Measurements from ENCODE around the gene TBKBP1.
"Not testable (repeated sequence)": the region's sequence is repeated elsewhere in the genome, so short reads cannot be mapped to it uniquely, and the experiment has no call there.

TBKBP1 gene

DNA sequence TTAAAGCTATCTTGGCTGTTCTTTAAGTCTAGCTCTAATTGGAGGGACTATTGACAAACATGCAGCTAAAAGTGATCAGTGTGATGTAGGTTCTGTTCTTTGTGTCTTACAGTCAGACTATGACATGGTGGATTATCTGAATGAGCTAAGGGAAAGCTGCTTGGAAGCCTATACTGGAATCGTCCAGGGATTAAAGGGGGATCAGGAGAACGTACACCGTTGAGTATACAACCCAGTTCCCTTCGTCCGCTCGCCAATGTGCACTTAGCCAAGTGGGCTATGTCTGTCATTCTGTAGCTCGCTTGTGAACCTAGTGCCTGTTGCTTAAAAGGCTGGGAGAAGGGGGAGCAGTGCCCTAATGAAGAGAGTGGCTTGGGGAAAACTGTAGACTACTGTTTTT lies 15.8 kb upstream of the TBKBP1 start:
- no peak overlapping the region for H3K4me3 ChIP-seq (ENCODE audit: low read depth, low read length)
- TF ChIP-seq, protein P1, sequence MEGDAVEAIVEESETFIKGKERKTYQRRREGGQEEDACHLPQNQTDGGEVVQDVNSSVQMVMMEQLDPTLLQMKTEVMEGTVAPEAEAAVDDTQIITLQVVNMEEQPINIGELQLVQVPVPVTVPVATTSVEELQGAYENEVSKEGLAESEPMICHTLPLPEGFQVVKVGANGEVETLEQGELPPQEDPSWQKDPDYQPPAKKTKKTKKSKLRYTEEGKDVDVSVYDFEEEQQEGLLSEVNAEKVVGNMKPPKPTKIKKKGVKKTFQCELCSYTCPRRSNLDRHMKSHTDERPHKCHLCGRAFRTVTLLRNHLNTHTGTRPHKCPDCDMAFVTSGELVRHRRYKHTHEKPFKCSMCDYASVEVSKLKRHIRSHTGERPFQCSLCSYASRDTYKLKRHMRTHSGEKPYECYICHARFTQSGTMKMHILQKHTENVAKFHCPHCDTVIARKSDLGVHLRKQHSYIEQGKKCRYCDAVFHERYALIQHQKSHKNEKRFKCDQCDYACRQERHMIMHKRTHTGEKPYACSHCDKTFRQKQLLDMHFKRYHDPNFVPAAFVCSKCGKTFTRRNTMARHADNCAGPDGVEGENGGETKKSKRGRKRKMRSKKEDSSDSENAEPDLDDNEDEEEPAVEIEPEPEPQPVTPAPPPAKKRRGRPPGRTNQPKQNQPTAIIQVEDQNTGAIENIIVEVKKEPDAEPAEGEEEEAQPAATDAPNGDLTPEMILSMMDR (IDR thresholded peaks at IDR 0.05; ENCODE audit: low read depth, low read length), result no peak

DNA sequence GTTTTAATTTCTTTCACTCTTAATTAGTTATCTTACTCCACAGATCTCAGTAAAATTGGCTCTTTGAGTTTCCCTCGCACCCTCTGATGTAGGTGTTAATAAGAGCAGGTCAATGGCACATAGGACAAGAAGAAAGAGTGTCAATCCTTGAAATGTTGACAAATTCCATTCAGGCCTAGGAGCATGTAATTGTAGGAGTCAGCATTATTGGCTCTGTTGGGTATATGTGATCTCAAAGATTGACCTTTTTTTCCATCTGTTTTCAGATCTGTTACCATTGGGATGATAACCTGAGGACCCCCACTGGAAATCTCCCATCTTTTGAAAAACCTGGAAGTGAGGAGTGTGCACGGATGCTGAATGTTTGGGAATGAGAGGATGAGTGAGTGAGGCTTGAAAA lies 11.8 kb upstream of the TBKBP1 start:
- no peak overlapping the region for H3K4me3 ChIP-seq (ENCODE audit: low read depth, low read length)
- TF ChIP-seq, protein P1 (IDR thresholded peaks at IDR 0.05; ENCODE audit: low read depth, low read length), result no peak

DNA sequence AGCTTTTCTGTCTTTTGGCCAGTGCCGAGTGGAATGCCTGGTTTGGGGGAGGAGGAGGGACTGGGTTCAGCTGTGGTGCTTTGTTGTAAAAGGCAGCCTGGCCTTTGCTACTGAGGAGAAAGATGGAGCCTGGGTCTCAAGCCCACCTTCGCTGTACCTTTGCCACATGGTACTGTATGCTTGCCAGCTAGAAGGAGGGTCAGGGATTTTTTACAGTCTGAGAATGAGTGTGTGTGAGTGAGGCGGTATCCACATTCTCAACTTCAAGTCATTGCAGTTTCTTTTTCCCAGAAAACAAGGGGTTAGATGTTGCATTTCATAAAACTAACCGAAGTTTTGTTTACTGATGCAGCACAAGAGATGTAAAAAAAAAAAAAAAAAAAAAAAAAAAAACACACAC lies 11.2 kb upstream of the TBKBP1 start:
- not testable (repeated sequence) for H3K4me3 ChIP-seq (ENCODE audit: low read depth, low read length)

DNA sequence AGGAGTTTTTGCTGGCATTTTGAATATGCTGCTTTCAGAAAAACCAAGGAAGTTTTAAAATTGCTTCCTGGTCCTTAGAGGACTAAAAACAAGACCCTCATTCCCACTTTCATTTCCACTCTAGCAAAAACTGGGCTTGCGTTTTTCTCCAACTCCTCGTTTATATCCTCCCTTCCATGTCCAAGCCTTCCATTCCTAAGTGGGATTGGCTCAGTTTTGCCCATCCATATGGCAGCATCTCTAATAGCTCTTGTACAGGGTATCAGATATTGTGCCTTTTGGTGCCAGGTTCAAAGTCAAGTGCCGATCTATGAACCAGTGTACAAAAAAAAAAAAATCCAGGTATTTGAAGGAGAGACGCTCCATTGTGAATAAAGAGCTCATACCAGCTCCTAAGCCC lies 9.9 kb upstream of the TBKBP1 start:
- no peak overlapping the region for H3K4me3 ChIP-seq (ENCODE audit: low read depth, low read length)
- TF ChIP-seq, protein P1 (IDR thresholded peaks at IDR 0.05; ENCODE audit: low read depth, low read length), result no peak

DNA sequence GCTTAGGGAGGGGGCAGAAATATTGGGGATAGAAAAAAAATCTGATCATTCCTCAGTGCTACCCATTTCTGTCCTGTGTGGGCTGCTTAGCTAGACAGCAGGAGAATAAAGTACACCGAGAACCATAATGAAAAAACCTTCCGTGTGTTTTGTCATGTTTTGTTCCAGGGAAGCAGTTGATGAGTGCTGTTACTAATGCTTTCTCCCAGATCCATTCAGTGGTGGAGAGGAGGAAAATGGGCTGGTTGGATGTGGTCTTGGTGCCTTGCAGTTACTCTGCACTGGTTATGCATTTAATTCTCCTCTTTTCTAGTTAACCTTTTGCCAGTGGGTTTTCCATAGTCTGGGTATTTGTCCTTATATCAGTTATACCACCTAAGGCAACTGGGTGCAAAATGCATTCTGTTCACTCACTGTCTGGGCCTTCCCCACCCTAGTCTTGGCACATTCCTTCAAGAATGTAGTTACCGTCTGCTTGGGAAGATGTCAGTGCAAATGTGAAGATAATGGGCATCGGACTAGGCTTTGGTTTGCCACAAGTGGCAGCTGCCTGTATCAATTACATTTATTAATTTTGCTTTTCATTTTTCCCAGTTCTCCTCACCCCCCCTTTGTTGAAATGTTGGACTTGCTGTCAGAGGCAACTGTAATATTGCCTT lies 9.3 kb upstream of the TBKBP1 start:
- TF ChIP-seq, protein P1 (IDR thresholded peaks at IDR 0.05; ENCODE audit: low read depth, low read length), result no peak
- no peak overlapping the region for H3K4me3 ChIP-seq (ENCODE audit: low read depth, low read length)

DNA sequence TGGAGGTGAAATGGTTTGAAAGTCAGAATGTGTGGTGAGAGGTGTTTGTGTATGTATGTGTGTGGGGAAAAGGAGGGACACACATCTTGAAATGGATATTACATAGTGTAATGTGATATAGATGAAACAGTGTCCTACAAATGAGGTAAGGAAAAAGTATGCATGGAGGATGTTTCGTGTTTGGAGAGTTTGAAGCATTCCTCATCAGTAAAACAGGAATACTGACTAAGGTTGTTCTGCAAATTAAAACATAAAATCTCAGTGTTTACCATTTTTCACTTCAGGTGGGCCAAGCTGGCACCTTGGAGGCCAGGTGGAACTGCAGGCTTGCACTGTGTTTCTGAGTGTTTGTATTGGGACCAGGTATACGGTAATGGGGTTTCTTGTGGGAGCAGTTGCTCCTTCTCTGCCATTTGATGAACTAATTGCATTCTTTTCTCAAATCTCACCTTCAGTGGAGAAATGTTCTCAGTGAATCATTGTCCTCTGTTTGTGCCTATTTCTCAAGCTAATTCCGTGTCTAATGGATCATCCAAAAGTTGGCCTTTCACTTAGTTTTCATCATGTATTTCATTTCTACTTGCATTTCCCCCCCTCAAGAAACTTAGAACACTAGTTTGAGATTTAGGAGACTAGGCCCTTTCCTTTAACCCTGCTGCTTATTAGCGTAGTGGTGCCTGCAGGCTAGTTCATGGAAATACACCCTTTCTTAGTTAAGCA lies 8.2 kb upstream of the TBKBP1 start:
- H3K4me3 ChIP-seq (ENCODE audit: low read depth, low read length), result no peak overlapping the region
- TF ChIP-seq, protein P1 (IDR thresholded peaks at IDR 0.05; ENCODE audit: low read depth, low read length), result no peak

DNA sequence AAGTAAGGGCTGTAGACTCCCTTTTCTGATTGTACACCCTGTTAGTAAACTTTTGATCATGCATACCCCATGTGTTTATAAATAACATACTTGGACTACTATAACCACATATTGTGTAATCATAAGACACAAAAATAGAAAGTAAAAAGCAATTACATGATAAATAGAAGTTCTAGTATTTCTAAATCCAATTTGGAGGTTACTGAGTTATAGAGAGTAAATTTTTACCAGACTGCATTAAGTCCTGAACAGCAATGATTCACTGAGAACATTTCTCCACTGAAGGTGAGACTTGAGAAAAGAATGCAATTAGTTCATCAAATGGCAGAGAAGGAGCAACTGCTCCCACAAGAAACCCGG lies 7.7 kb upstream of the TBKBP1 start:
- TF ChIP-seq, protein P1 (IDR thresholded peaks at IDR 0.05; ENCODE audit: low read depth, low read length), result no peak
- no peak overlapping the region for H3K4me3 ChIP-seq (ENCODE audit: low read depth, low read length)
